ENCODE results near the gene CERT1.

The CERT1 gene

DNA sequence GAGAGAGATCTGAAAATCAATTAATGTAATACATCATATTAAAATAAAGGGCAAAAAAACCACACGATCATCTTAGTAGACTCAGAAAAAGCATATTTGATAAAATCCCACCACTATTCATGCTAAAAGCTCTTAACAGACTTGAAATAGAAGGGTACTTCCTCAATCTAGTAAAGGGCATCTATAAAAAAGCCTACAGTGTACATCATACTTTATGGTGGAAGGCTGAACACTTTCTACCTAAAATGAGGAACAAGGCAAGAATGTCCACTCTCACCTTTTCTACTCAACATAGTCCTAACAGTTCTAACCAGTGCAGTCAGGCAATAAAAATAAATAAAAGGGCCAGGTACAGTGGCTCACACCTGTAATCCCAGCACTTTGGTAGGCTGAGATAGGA, 39.2 kb upstream of the CERT1 start:
- no peak overlapping the region for H3K4me3 ChIP-seq (ENCODE audit: low read depth, low read length)
- TF ChIP-seq, protein P1, sequence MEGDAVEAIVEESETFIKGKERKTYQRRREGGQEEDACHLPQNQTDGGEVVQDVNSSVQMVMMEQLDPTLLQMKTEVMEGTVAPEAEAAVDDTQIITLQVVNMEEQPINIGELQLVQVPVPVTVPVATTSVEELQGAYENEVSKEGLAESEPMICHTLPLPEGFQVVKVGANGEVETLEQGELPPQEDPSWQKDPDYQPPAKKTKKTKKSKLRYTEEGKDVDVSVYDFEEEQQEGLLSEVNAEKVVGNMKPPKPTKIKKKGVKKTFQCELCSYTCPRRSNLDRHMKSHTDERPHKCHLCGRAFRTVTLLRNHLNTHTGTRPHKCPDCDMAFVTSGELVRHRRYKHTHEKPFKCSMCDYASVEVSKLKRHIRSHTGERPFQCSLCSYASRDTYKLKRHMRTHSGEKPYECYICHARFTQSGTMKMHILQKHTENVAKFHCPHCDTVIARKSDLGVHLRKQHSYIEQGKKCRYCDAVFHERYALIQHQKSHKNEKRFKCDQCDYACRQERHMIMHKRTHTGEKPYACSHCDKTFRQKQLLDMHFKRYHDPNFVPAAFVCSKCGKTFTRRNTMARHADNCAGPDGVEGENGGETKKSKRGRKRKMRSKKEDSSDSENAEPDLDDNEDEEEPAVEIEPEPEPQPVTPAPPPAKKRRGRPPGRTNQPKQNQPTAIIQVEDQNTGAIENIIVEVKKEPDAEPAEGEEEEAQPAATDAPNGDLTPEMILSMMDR (IDR thresholded peaks at IDR 0.05; ENCODE audit: low read depth, low read length) = no peak

DNA sequence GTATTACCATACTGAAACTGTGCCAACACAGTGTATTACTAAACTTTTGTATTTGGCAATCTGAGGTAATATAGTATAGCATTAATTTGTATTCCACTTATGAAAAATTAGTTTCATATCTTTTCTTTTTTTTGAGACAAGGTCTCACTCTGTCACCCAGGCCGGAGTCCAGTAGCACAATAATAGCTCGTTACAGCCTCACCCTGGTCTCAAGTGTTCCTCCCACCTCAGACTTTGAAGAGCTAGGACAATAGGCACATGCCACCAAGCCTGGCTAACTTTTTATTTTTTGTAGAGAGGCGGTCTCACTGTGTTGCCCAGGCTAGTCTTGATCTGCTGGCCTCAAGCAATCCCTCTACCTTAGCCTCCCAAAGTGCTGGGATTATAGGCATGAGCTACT, 36.4 kb upstream of the CERT1 start:
- TF ChIP-seq, protein P1 (IDR thresholded peaks at IDR 0.05; ENCODE audit: low read depth, low read length) = no peak
- no peak overlapping the region for H3K4me3 ChIP-seq (ENCODE audit: low read depth, low read length)

DNA sequence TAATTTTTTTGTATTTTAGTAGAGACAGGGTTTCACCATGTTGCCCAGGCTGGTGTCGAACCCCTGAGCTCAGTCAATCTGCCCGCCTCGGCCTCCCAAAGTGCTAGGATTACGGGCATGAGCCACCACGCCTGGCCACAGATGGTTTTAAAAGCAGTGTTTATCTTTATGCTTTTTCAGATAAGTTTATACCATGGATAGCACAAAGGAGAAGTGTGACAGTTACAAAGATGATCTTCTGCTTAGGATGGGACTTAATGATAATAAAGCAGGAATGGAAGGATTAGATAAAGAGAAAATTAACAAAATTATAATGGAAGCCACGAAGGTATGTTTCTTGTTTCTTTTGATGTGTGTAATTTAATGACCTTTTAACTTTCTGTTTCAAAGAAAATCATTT, 35.4 kb upstream of the CERT1 start:
- TF ChIP-seq, protein P1 (IDR thresholded peaks at IDR 0.05; ENCODE audit: low read depth, low read length) = no peak

DNA sequence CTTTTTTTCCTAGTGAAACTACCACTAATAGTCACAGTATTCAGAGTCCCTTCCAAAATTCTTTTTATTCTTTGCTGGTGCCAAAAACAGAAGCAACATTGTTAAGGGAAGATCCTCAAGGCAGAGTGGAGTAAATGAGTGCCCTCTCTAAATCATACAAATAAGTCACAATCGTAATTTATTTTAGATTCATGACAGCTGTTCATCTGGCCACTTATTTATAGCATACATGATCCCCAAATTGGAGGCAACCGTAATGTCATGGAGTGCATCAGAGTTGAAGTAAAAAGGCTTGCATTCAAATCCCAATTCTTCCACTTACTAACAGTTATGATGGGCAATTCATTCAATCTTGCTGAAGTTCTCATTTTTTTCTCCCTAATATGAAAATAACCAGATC, 33.7 kb upstream of the CERT1 start:
- TF ChIP-seq, protein P1 (IDR thresholded peaks at IDR 0.05; ENCODE audit: low read depth, low read length) = no peak
- H3K4me3 ChIP-seq (ENCODE audit: low read depth, low read length) = no peak overlapping the region

More for the DNA sequence above, 35.4 kb upstream of the CERT1 start:
- H3K4me3 ChIP-seq (ENCODE audit: low read depth, low read length) = no peak overlapping the region

DNA sequence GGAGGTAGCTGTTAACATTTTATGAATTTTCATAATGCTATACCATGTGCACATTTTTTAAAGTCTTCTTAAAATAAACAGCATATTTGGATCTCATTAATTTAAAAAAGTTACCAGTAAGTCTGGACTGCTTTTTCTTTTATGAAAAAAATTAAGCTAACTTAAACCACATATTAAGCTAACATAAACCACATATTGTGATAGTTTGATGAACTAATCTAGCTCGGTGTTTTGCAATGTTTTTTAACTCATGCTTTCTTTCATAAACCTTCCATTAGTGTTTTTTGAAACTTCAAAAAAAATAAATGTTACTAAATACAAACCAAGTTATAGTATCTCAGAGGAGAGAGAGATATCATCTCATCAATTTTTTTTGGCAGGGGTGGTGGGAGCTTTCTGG, 26.8 kb upstream of the CERT1 start:
- TF ChIP-seq, protein P1 (IDR thresholded peaks at IDR 0.05; ENCODE audit: low read depth, low read length) = no peak
- no peak overlapping the region for H3K4me3 ChIP-seq (ENCODE audit: low read depth, low read length)

DNA sequence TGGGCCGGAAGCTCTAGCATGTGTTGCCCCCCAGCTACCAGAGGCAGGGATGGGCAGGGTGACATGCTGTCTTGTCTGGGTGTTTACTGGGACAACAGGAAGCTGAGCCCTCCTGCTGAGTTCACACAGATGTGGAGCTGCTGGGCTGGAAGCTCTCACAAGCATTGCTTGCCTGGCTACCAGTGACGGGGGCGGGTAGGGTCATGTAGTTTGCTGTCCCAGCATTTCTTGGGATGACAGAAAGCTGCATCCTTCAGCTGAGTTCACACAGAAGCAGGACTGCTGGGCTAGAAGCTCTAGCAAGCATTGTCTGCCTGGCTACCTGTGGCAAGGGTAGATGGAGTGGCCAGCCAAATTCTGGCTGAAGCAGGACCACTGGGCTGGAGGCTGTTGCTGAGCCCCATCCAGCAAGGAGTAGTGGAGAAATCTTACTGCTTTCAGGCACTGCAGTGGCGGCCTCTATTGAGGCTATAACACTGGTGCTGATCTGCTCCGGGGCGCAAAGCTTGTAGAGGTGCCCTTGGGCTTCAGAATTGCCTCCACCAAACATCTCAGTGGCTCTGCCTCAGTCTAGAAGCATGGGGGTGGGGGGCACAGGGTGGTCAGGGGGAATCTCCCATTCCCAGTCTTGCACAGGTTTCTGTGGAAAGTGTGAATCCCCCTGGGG, 25.4 kb upstream of the CERT1 start:
- TF ChIP-seq, protein P1 (IDR thresholded peaks at IDR 0.05; ENCODE audit: low read depth, low read length) = no peak
- H3K4me3 ChIP-seq (ENCODE audit: low read depth, low read length) = no peak overlapping the region

DNA sequence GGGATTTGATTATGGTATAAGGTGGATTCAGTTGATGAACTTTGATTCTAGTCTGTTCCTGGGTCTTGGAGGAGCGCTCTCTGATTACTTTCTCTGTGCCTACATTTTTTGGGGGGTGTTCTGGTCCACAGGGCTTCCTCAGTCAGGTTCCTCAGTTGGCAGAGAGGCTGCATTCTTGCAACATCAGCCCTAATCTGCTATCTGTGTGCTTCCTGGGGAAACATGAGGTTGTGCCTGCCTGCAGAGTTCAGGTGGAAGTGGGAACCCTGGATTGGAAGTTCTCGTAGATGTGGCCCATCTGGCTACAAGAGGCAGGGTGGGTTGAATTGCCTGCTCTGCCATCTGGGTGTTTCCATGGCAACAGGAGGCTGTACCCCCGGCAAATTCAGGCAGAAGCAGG, 24.7 kb upstream of the CERT1 start:
- H3K4me3 ChIP-seq (ENCODE audit: low read depth, low read length) = no peak overlapping the region
- TF ChIP-seq, protein P1 (IDR thresholded peaks at IDR 0.05; ENCODE audit: low read depth, low read length) = no peak

Data from WI38 (cell line).